ENCODE results near the gene RNU6-9.

- no peak for TF ChIP-seq CTCF (IDR thresholded peaks at IDR 0.05)
- no peak for TF ChIP-seq EZH2 (IDR thresholded peaks at IDR 0.05)
- TF ChIP-seq EZH2phosphoT487 (IDR thresholded peaks at IDR 0.05) = no peak
These were observed 40.2 kb upstream of the RNU6-9 start for GRCh38 chr19:853014-853585.
